ENCODE data around the gene RLF.

GRCh38 chr1:40155135-40155534 is 6.1 kb upstream of the RLF start:
- TF ChIP-seq CTCF (IDR thresholded peaks at IDR 0.05) (no peak), POLR2AphosphoS5 (IDR thresholded peaks at IDR 0.05) (no peak), POLR2A (IDR thresholded peaks at IDR 0.05) (no peak), EP300 (IDR thresholded peaks at IDR 0.05) (no peak)
